ENCODE data around the gene SLC18A3. TPM values are rescaled to one million over a fixed set of nuclear protein-coding genes. Genes with fewer than 3 reads are reported as not detected.

The SLC18A3 gene
- total RNA-seq, 1 experiment from 2014 or later: not detected

- Histone ChIP-seq H3K9ac (ENCODE audit: low read length) (no peak overlapping the region), H3K79me2 (ENCODE audit: low read length) (no peaks in the 10 kb centered on the region), H3K4me1 (ENCODE audit: insufficient read depth, low read length) (no peaks in the 10 kb centered on the region), H3K9me2 (replicated peaks; ENCODE audit: low read length) (no peaks in the 10 kb centered on the region), H3K9me3 (ENCODE audit: low read length) (no peaks in the 10 kb centered on the region), H3K4me2 (ENCODE audit: low read length) (no peak overlapping the region), H3K36me3 (ENCODE audit: low read depth, low read length) (no peaks in the 10 kb centered on the region), H4K20me1 (ENCODE audit: low read length) (no peaks in the 10 kb centered on the region), H3K27ac (ENCODE audit: low read length) (no peak overlapping the region), H3K27me3 (ENCODE audit: low read length) (peaks cover 41% of the 10 kb centered on the region), H3F3A (ENCODE audit: low read length, unreplicated experiment) (no peaks in the 10 kb centered on the region), H3K4me3 (ENCODE audit: low read length) (no peak overlapping the region), H2AFZ (ENCODE audit: low read length) (no peak overlapping the region)
- BruUV-seq (replicated peaks): no TSS peak
- peak; percentile 44 for DNase-seq
- no peak for ATAC-seq
- ChIA-PET CTCF (no interaction called here), POLR2A (ENCODE audit: unreplicated experiment) (no interaction called here)
- no peak for TF ChIP-seq EZH2phosphoT487 (IDR thresholded peaks at IDR 0.05; ENCODE audit: borderline replicate concordance, low read length)
- TF ChIP-seq CTCF (conservative IDR thresholded peaks at IDR 0.05; ENCODE audit: low read depth, low read length): no peak
- TF ChIP-seq EZH2 (IDR thresholded peaks at IDR 0.05; ENCODE audit: low read length, unreplicated experiment): no peak
- intact Hi-C loops (cut with micrococcal nuclease): no loop called here
Measured at GRCh38 chr10:49627038-49627437, 16.9 kb downstream of the SLC18A3 start.

GRCh38 chr10:49627644-49628247 lies 17.6 kb downstream of the SLC18A3 start:
- Histone ChIP-seq H3K36me3 (ENCODE audit: low read depth, low read length) (no peaks in the 10 kb centered on the region), H3K4me2 (ENCODE audit: low read length) (no peak overlapping the region), H3K4me3 (ENCODE audit: low read length) (no peak overlapping the region), H3K79me2 (ENCODE audit: low read length) (no peaks in the 10 kb centered on the region), H3K27me3 (ENCODE audit: low read length) (peaks cover 34% of the 10 kb centered on the region), H3F3A (ENCODE audit: low read length, unreplicated experiment) (no peaks in the 10 kb centered on the region), H3K9ac (ENCODE audit: low read length) (no peak overlapping the region), H3K4me1 (ENCODE audit: insufficient read depth, low read length) (peaks cover 2% of the 10 kb centered on the region; the same call in 1 of the 2 replicates), H3K9me2 (replicated peaks; ENCODE audit: low read length) (no peaks in the 10 kb centered on the region), H4K20me1 (ENCODE audit: low read length) (no peaks in the 10 kb centered on the region), H3K9me3 (ENCODE audit: low read length) (no peaks in the 10 kb centered on the region), H2AFZ (ENCODE audit: low read length) (no peak overlapping the region), H3K27ac (ENCODE audit: low read length) (no peak overlapping the region)
- no peak for ATAC-seq
- intact Hi-C loops (cut with micrococcal nuclease): no loop called here
- DNase-seq: no peak
- CTCF ChIA-PET: no interaction called here
- TF ChIP-seq EZH2 (IDR thresholded peaks at IDR 0.05; ENCODE audit: low read length, unreplicated experiment) (no peak), CTCF (conservative IDR thresholded peaks at IDR 0.05; ENCODE audit: low read depth, low read length) (no peak), EZH2phosphoT487 (IDR thresholded peaks at IDR 0.05; ENCODE audit: borderline replicate concordance, low read length) (no peak)
- BruUV-seq (replicated peaks): no TSS peak
- POLR2A ChIA-PET (ENCODE audit: unreplicated experiment): no interaction called here

- no peak overlapping the region for H3K4me2 ChIP-seq (ENCODE audit: low read length)
- no peaks in the 10 kb centered on the region for H3F3A ChIP-seq (ENCODE audit: low read length, unreplicated experiment)
- no peaks in the 10 kb centered on the region for H3K9me3 ChIP-seq (ENCODE audit: low read length)
- no peaks in the 10 kb centered on the region for H4K20me1 ChIP-seq (ENCODE audit: low read length)
- no peaks in the 10 kb centered on the region for H3K36me3 ChIP-seq (ENCODE audit: low read depth, low read length)
- no peak overlapping the region for H2AFZ ChIP-seq (ENCODE audit: low read length)
- no peaks in the 10 kb centered on the region for H3K79me2 ChIP-seq (ENCODE audit: low read length)
- no peak overlapping the region for H3K4me3 ChIP-seq (ENCODE audit: low read length)
- no TSS peak for BruUV-seq (replicated peaks)
- intact Hi-C loops (cut with micrococcal nuclease): no loop called here
- peaks cover 5% of the 10 kb centered on the region; the same call in 1 of the 2 replicates for H3K4me1 ChIP-seq (ENCODE audit: insufficient read depth, low read length)
- no peak overlapping the region for H3K27ac ChIP-seq (ENCODE audit: low read length)
- ChIA-PET CTCF (no interaction called here), POLR2A (ENCODE audit: unreplicated experiment) (no interaction called here)
- no peak overlapping the region for H3K9ac ChIP-seq (ENCODE audit: low read length)
- ATAC-seq: no peak
- no peak for DNase-seq
- H3K9me2 ChIP-seq (replicated peaks; ENCODE audit: low read length): no peaks in the 10 kb centered on the region
- H3K27me3 ChIP-seq (ENCODE audit: low read length): peaks cover 33% of the 10 kb centered on the region
- TF ChIP-seq EZH2phosphoT487 (IDR thresholded peaks at IDR 0.05; ENCODE audit: borderline replicate concordance, low read length) (no peak), CTCF (conservative IDR thresholded peaks at IDR 0.05; ENCODE audit: low read depth, low read length) (no peak), EZH2 (IDR thresholded peaks at IDR 0.05; ENCODE audit: low read length, unreplicated experiment) (no peak)
Measured at GRCh38 chr10:49628599-49628998, 18.5 kb downstream of the SLC18A3 start.

Measured in PC-3 (cell line).